ENCODE data around the gene MAD1L1.

The MAD1L1 gene

GRCh38 chr7:1951159-1951536, 281.6 kb downstream of the MAD1L1 start:
- no peak for DNase-seq (ENCODE audit: low read depth)

- no peak for DNase-seq (ENCODE audit: low read depth)
Measured at GRCh38 chr7:1950452-1951158, 282.1 kb downstream of the MAD1L1 start.

- no peak for DNase-seq (ENCODE audit: low read depth)
Measured at GRCh38 chr7:1950066-1950451, 282.7 kb downstream of the MAD1L1 start.

DNA sequence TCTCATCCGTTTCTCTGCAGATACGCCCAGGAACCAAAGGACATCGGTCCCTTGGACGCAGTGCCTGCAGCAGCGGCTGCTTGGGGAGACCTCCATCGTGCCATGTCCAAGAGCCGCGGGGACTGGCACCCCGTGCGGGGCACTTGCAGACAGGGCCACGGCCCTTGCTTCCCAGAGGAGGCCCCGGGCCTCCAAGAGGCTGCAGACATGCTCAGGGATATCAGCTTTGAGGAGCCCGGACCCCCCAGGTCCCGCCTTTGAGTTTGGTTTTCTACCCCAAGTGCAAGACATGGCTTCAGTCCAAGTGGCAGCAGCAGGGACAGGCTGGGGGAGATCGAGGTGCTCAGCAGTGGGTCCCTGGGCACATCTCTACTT, 283.1 kb downstream of the MAD1L1 start:
- no peak for DNase-seq (ENCODE audit: low read depth)

DNA sequence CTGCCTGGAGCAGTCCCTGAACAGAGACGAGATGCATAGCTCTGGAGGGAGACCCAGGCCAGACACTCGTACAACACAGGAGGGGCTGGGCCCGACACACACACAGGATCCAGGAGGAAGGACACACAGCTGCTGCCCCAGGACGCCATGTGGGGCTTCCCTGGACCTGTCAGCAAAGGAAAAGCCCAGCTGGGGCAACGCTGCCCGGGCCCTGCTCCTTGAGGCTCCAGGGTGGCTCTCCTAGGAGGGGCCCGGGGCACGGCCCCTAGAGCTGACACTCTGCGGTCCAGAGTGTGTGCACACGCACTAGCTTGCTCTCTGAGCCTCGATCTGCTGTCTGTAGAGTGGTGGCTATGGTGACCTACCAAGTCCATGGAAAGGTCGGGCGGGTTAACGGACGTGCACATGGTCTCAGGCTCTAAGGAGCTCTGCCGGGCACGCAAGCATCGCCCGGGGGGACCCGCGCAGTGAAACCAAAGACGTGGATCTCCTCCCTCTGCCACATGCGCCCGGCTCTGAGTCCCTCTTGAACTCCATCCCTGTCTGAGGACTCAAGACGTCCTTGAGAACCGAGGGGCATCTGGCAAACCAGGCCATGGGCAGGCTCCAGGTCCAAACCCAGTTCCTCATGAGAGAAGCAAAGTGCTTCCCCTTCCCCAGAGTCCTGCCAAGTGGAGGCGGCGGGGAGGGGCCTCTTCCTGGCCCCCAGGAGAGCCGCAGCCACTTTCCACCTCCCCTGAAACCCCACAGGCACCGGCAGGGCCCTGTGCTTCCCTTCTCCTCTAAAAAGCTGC, 283.7 kb downstream of the MAD1L1 start:
- DNase-seq (ENCODE audit: low read depth): no peak

DNA sequence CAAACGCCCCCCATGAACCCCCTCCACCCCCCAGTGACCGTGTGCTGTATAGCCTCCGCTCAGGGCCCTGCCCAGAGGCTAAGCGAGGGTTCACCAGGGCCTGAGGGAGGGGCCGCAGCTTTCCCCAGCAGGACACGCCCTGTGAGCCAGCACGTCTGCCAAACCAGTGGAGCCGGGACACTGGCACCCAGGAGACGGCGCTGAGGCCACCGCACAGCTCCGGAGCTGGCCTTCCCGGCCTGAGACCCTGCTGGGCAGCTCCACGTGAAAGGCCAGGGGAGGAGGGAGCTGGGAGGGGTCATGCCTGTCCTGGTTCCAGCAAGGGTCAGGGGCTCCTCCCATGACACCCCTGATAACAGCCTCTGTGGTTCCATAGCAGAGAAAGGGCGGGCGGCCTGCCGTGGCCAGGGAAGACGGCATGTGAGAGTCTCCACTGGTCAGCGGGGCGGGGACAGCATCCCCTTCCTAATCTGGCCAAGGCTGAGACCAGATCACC, 284.4 kb downstream of the MAD1L1 start:
- DNase-seq (ENCODE audit: low read depth): no peak

GRCh38 chr7:1947586-1948217, 285.0 kb downstream of the MAD1L1 start:
- DNase-seq (ENCODE audit: low read depth): no peak

DNA sequence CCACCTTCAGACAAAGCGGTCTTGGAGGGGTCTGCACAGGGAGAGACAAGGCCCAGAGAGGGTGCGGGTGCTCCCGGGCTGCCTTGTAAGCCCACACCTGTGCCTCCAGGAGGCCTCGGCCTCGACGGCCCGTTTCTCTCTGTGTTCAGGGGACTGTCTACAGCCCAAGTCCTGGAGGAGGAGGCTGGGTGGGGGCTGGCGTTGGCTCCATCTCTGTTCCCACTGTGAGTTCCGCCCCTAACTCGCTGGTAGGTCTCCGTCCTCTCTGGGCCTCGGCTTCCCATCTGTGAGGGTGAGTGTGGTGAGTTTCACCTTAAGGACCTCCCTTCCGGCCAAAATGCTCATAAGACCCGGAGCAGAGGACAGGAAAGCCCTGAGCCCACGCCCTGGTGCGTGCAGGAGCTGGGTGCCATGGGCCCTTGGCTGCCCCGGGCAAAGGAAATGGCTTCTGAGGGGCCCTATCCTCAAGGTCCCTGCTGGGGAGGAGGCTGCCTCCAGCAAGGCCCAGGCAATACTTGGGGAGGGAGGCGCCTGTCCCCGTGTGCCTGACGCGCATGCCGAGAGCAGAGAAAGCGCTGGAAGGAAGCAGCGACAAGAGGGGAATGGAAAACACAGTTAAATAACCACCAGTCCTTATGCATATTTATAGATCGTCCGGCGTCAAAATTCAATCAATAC, 285.8 kb downstream of the MAD1L1 start:
- DNase-seq (ENCODE audit: low read depth): no peak

DNA sequence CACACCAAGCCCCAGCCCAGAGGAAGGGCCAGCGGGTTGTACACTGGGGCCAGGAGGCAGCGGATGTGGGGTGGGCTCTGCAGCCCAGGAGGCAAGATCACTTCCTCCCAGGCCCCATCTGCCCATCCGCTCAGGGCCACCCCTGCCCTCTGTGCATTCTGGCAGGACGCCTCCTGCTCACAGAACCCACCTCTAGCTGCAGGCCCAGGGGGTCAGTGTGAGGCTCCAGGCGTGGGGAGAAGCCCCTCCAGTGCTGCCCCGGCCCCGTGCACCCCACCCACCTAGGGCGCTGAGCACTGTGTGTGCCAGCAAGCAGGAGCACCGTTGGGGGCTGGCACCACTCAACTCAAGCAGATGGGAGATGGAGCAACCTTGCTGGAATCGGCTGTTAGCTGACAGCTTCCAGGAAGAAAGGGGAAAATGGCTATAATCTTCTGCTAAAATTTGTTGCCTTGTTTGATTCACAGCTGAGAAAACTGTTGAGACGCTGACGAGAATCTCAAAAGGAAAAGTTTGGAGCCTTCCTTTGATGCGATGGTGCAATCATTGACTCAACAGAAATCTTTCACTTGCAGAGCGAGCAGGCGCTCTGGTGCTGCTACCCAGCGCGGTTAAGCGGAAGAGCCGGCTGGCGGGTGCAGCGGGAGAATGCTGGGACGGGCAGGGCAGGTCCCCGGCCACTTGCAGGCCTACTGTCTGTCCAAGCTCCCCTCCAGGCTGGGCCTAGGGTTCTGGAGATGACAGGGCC, 286.5 kb downstream of the MAD1L1 start:
- no peak for DNase-seq (ENCODE audit: low read depth)

- no peak for DNase-seq (ENCODE audit: low read depth)
Measured at GRCh38 chr7:1945558-1945957, 287.2 kb downstream of the MAD1L1 start.

DNA sequence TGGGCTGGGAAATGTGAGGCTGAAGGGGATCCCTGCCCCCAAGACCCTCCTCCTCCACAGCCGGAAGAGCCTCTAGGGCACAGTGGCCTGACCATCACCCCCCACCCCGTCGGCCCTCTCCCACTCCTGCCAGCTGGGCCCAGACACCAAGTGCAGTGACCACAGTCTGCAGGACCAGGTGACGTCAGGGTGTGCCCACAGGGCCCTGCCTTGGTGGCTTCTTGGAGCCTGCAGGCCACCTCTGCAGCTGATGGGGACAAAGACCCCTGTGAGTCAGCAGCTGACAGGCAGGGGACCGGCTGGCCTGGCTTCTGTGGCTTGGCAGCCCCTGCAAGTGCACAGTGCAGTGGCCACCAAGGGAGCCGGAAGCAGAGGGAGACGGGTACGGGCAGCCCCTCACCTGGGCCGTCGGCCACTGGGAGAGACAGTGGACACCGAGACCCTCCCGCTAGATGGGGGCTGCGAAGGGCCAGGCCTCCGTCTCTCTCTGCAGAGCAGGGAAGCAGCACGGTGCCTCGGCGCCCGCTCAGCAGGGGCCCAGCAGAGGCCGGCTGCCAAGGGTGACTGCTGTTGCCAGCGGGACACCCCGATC, 288.0 kb downstream of the MAD1L1 start:
- no peak for DNase-seq (ENCODE audit: low read depth)

- DNase-seq (ENCODE audit: low read depth): no peak
Measured at GRCh38 chr7:1943933-1944618, 288.7 kb downstream of the MAD1L1 start.

DNA sequence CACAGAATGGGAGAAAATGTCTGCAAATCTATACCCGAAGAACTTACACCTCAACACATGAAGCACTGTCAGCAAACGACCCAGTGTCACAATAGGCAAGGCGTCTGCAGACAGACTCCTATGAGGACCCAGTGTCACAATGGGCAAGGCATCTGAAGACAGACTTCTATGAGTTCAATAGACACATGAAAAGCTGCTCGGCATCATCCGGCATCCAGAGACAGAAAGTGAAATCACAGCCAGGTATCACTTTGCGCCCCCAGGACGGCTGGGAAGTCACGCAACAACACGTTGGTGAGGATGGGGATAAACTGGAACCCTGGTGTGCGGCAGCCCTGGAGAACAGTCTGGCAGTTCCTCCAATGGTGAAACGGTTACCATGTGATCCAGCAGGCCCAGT, 289.4 kb downstream of the MAD1L1 start:
- DNase-seq (ENCODE audit: low read depth): no peak

DNA sequence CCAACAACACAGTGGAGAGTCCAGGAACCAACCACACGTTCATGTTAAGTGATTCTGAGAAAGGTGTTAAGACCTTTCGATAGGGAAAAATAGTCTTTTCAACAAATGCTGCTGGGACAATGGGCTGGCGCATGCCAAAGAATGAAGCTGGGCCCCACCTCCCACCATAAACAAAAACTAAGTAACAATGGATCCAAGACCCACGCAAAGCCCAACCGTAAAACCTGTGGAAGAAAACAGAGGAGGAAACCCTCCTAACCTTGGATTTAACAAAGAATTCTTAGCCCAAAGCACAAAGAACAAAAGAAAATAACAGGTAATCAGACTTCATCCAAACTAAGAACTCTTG, 289.8 kb downstream of the MAD1L1 start:
- DNase-seq (ENCODE audit: low read depth): no peak

DNA sequence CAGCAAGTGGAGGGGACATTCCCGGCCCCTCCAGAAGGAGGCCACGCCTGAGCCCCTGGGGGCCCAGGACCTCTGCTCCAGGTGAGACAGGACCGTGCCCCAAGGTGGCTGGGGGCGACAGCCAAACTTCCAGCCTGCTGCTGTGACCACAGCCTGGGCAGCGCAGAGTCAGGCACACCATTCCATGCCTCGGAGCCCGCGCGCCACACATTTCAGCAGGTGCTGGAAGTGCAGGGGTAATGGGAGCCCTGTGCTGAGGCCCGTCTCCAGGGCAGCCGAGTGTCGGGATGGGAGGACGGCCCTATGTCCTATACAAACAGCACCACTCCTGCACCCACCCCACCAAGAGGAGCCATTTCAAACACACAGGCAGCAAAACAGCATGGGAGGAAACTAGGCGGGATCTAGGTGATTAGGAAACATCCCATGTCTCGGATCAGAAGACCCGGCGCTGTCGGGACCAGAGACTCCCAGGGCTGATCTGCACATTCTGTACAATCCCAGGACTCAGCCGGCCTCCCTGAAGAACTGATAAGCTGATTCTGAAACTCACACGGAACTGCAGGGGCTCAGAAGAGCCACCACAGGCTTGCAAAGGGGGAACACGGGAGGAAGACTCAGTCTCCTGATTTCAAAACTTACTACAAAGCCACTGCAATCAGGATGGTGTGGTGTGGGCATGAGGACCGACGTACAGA, 290.4 kb downstream of the MAD1L1 start:
- no peak for DNase-seq (ENCODE audit: low read depth)

DNA sequence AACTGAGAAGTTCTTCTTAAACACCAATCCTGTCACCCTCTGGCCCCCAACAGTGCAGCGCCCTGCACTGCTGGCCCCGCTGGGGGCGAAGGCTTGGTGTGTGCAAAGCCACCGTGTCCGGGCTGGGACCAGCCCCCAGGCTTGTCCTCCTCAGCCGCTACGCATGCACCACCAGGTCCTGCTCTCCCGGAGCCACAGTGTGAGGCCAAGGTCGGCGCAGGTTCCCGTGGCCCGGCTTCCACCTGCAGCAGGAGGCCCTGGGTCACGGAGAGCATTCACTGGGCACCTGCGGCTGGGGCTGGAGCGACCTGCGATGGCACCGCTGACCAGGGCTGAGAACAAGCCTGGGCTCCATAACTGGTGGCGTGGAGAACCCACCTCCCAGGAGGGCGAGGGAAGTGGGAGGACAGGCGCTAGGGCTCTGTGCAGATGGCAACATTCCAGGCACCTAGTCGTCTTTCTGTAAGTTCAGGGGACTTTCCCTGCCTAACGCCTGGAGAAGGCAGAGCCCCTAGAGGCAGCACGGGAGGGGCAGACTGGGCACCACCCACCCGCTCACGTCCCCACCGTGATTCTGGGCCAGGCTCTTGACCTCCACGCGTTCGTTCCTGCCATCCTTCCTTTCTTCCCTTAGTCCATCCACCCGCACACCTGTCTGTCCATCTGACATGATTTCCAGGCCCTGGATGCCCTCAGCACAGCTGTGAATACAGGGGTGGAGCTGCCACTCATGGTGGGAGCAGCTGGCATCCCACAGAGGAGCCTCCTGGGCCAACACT, 291.1 kb downstream of the MAD1L1 start:
- DNase-seq (ENCODE audit: low read depth): no peak

DNA sequence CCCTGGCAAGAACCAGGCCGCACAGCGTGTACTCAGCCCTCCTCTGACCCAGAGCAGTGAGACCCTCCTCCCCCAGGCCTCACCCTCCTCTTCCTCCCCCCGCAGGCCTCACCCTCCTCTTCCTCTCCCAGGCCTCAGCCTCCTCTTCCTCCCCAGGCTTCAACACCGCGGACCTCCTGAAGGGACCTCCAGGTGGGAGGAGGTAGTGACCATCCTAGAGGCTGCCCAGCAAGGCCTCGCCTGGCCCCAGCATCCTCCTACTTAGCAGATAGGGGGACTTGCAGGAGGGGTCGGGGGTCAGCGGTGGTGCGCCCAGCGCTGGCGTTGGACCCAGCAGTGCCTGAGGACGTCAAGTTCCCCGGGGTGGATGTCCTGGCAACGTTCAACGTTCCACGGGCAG, 291.9 kb downstream of the MAD1L1 start:
- no peak for DNase-seq (ENCODE audit: low read depth)

DNA sequence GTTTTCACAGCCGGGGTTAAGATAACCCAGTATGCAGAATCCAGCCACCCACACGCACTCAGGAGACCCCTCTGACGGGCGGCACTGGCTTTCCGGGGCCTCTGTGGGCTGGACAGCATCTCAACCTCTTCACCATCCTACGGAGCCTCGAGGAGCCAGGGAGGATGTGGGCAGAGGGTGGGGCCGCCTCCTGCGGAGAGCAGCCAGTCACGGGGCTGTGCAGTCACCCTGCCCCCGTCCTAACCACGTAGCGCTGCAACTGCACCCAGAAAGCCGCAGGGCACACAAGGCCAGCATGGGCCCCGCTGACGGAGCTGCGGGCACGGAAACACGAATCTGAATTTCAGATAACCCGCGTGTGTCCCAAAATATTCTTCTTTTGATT, 292.4 kb downstream of the MAD1L1 start:
- DNase-seq (ENCODE audit: low read depth): no peak
